Measurements from ENCODE around the gene KNL1. TPM values are rescaled to one million over a fixed set of nuclear protein-coding genes. Genes with fewer than 3 reads are reported as not detected.

KNL1 gene
- total RNA-seq, 1 donor from 2014 or later, result 6.0 TPM

GRCh38 chr15:40595773-40596172 lies 1.7 kb downstream of the KNL1 start:
- H3K36me3 Mint-ChIP-seq (ENCODE audit: low read depth), result no peaks in the 10 kb centered on the region
- TF ChIP-seq, protein P1, sequence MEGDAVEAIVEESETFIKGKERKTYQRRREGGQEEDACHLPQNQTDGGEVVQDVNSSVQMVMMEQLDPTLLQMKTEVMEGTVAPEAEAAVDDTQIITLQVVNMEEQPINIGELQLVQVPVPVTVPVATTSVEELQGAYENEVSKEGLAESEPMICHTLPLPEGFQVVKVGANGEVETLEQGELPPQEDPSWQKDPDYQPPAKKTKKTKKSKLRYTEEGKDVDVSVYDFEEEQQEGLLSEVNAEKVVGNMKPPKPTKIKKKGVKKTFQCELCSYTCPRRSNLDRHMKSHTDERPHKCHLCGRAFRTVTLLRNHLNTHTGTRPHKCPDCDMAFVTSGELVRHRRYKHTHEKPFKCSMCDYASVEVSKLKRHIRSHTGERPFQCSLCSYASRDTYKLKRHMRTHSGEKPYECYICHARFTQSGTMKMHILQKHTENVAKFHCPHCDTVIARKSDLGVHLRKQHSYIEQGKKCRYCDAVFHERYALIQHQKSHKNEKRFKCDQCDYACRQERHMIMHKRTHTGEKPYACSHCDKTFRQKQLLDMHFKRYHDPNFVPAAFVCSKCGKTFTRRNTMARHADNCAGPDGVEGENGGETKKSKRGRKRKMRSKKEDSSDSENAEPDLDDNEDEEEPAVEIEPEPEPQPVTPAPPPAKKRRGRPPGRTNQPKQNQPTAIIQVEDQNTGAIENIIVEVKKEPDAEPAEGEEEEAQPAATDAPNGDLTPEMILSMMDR (IDR thresholded peaks at IDR 0.05), result no peak
- no peak for DNase-seq (ENCODE audit: low spot score)
- no peak overlapping the region for H3K27ac Mint-ChIP-seq (ENCODE audit: unreplicated experiment)
- H3K4me3 Mint-ChIP-seq (ENCODE audit: unreplicated experiment), result no peak overlapping the region
- H3K9me3 Mint-ChIP-seq (ENCODE audit: low read depth), result no peaks in the 10 kb centered on the region
- peaks cover 5% of the 10 kb centered on the region for H3K4me1 Mint-ChIP-seq (ENCODE audit: low read depth)
- H3K27me3 Mint-ChIP-seq (ENCODE audit: low read depth), result no peaks in the 10 kb centered on the region

- no peaks in the 10 kb centered on the region for H3K27me3 Mint-ChIP-seq (ENCODE audit: low read depth)
- H3K36me3 Mint-ChIP-seq (ENCODE audit: low read depth), result no peaks in the 10 kb centered on the region
Observed at GRCh38 chr15:40597024-40597423, 3.0 kb downstream of the KNL1 start.

GRCh38 chr15:40598126-40598525 lies 4.1 kb downstream of the KNL1 start:
- H3K27ac Mint-ChIP-seq (ENCODE audit: unreplicated experiment), result no peak overlapping the region
- TF ChIP-seq, protein P1 (IDR thresholded peaks at IDR 0.05), result no peak
- no peaks in the 10 kb centered on the region for H3K27me3 Mint-ChIP-seq (ENCODE audit: low read depth)
- H3K36me3 Mint-ChIP-seq (ENCODE audit: low read depth), result no peaks in the 10 kb centered on the region
- H3K4me1 Mint-ChIP-seq (ENCODE audit: low read depth), result peaks cover 5% of the 10 kb centered on the region
- DNase-seq (ENCODE audit: low spot score), result no peak
- H3K9me3 Mint-ChIP-seq (ENCODE audit: low read depth), result no peaks in the 10 kb centered on the region
- H3K4me3 Mint-ChIP-seq (ENCODE audit: unreplicated experiment), result no peak overlapping the region

More at GRCh38 chr15:40597024-40597423, 3.0 kb downstream of the KNL1 start:
- H3K9me3 Mint-ChIP-seq (ENCODE audit: low read depth), result no peaks in the 10 kb centered on the region
- H3K4me1 Mint-ChIP-seq (ENCODE audit: low read depth), result peaks cover 5% of the 10 kb centered on the region
- TF ChIP-seq, protein P1 (IDR thresholded peaks at IDR 0.05), result no peak
- no peak overlapping the region for H3K27ac Mint-ChIP-seq (ENCODE audit: unreplicated experiment)
- no peak overlapping the region for H3K4me3 Mint-ChIP-seq (ENCODE audit: unreplicated experiment)
- no peak for DNase-seq (ENCODE audit: low spot score)

DNA sequence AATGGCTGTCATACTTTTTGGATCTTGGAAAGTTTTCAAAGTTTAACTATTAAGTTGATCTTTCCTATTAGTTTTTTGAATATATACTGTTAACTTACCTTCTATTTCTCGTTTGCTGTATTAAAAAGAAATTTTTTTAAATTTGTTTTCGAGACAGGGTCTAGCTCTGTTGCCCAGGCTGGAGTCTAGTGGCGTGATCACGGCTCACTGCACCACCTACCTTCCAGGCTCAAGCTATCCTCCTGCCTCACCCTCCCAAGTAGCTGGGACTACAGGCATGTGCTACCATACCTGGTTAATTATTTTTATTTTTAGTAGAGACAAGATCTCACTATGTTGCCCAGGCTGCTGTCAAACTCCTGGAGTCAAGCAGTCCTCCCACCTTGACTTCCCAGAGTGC lies 4.6 kb downstream of the KNL1 start:
- TF ChIP-seq, protein P1 (IDR thresholded peaks at IDR 0.05), result no peak
- Mint-ChIP-seq H3K27me3 (ENCODE audit: low read depth) (no peaks in the 10 kb centered on the region), H3K27ac (ENCODE audit: unreplicated experiment) (no peak overlapping the region), H3K4me1 (ENCODE audit: low read depth) (peaks cover 5% of the 10 kb centered on the region), H3K9me3 (ENCODE audit: low read depth) (no peaks in the 10 kb centered on the region), H3K4me3 (ENCODE audit: unreplicated experiment) (no peak overlapping the region), H3K36me3 (ENCODE audit: low read depth) (no peaks in the 10 kb centered on the region)
- DNase-seq (ENCODE audit: low spot score), result no peak

DNA sequence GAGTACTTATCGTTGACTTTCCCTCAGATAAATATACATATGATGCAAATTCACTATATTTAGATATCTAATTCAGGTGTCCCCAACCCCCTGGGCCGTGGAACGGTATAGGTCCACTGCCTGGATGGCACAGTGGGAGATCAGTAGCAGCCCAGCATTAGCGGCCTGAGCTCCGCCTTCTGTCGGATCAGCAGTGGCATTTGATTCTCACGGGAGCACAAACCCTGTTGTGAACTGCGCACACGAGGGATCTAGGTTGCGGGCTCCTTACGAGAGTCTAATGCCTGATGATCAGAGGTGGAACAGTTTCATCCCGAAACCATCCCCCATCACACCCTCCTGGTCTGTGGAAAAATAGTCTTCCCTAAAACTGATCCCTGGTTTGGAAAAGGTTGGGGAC lies 6.9 kb downstream of the KNL1 start:
- TF ChIP-seq, protein P1 (IDR thresholded peaks at IDR 0.05), result no peak
- Mint-ChIP-seq H3K4me3 (ENCODE audit: unreplicated experiment) (no peak overlapping the region), H3K27me3 (ENCODE audit: low read depth) (no peaks in the 10 kb centered on the region), H3K27ac (ENCODE audit: unreplicated experiment) (no peak overlapping the region), H3K9me3 (ENCODE audit: low read depth) (no peaks in the 10 kb centered on the region), H3K4me1 (ENCODE audit: low read depth) (no peaks in the 10 kb centered on the region), H3K36me3 (ENCODE audit: low read depth) (no peaks in the 10 kb centered on the region)
- no peak for DNase-seq (ENCODE audit: low spot score)
